OCI-LY7 (cell line): ENCODE data around the gene INSC.

Experiments
- CTCF ChIP-seq: fragments of 200-600 bp; sonication (generic); conservative IDR thresholded peaks from 2 replicates; pipeline ENCODE4 v1.5.1; 2014; ENCODE audit warnings: mild to moderate bottlenecking, antibody characterized with exemption, low read length, moderate library complexity, mixed read lengths
- EZH2phosphoT487 ChIP-seq: fragments of 200-600 bp; sonication (generic); IDR thresholded peaks from 2 replicates; pipeline ENCODE4 v1.6.1; 2018; ENCODE audit warnings: low read depth, borderline replicate concordance, mild to moderate bottlenecking, mixed run types, antibody characterized with exemption, low read length, moderate library complexity, mixed read lengths

DNA sequence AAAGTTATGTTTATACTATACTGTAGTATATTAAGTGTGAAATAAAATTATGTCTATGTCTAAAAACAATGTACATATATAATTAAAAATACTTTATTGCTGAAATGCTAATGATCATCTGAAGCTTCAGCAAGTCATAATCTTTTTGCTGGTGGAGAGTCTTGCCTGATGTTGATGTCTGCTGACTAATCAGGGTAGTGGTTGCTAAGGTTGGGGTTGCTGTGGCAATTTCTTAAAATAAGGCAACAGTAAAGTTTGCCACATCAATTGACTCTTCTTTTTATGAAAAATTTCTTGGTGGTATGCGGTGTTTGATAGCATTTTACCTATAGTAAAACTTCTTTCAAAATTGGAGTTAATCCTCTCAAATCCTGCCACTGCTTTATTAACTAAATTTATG is 21.4 kb downstream of the INSC start:
- TF ChIP-seq CTCF (no peak), EZH2phosphoT487 (no peak)
